Vagina (tissue), 2 donors: ENCODE data around the gene CSRNP3.

ENCODE experiments used
- POLR2A ChIP-seq, 2 donors: fragments of 450-650 bp; IDR thresholded peaks; one replicate each; pipeline ENCODE4 v1.6.1; 2017; ENCODE audit warnings: antibody characterized with exemption in 2 of 2, mild to moderate bottlenecking in 2 of 2, moderate library complexity in 2 of 2
- TF ChIP-seq, protein P1 (sequence below), 3 experiments: fragments of 450-650 bp in 2 of 3; fragments of 200-600 bp in 1 of 3; sonication (generic) in 1 of 3; IDR thresholded peaks; one replicate each; pipeline ENCODE4 v1.5.1; 2017 to 2019; ENCODE audit warnings: antibody characterized with exemption in 3 of 3, mild to moderate bottlenecking in 2 of 3, moderate library complexity in 2 of 3

GRCh38 chr2:165567273-165567672 is 97.8 kb downstream of the CSRNP3 start:
- TF ChIP-seq, protein P1, sequence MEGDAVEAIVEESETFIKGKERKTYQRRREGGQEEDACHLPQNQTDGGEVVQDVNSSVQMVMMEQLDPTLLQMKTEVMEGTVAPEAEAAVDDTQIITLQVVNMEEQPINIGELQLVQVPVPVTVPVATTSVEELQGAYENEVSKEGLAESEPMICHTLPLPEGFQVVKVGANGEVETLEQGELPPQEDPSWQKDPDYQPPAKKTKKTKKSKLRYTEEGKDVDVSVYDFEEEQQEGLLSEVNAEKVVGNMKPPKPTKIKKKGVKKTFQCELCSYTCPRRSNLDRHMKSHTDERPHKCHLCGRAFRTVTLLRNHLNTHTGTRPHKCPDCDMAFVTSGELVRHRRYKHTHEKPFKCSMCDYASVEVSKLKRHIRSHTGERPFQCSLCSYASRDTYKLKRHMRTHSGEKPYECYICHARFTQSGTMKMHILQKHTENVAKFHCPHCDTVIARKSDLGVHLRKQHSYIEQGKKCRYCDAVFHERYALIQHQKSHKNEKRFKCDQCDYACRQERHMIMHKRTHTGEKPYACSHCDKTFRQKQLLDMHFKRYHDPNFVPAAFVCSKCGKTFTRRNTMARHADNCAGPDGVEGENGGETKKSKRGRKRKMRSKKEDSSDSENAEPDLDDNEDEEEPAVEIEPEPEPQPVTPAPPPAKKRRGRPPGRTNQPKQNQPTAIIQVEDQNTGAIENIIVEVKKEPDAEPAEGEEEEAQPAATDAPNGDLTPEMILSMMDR (IDR thresholded peaks at IDR 0.05), result no peak
- TF ChIP-seq POLR2A (IDR thresholded peaks at IDR 0.05), result no peak
